ENCODE results near the gene TGIF2. TPM values are rescaled to one million over a fixed set of nuclear protein-coding genes. Genes with fewer than 3 reads are reported as not detected.
A peak's percentile ranks its signal among the peaks of the same experiment; 100 is the strongest.

TGIF2 gene
- total RNA-seq, 1 donor from 2014 or later, result 12.4 TPM

DNA sequence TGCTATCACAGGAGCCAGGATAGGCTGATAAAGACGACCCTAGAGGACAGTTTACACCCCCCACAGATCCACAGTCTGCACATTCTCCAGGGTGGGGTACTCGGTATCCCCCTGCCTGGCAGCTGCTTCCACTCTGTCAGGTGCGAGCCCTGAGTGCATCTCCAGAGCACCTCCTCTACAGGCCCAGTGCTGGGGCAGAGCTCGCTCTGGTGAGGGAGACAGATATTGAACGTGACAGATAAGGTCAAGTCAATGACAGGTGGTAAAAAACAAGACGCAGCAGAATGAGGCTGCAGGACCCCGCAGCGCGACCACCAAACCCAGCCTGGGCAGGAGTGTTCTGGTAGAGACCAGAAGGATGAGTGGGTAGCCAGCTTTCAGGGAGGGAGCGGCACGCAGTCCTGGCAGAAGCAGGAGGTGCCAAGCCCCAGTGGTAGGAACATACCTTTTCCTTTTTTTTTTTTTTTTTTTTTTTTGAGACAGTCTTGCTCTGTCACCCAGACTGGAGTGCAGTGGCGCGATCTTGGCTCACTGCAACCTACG lies 44.5 kb upstream of the TGIF2 start:
- peaks cover 51% of the 10 kb centered on the region for H3K36me3 ChIP-seq
- ATAC-seq, result no peak
- H3K27me3 ChIP-seq (ENCODE audit: low read depth), result no peaks in the 10 kb centered on the region
- H3K27ac ChIP-seq, result no peak overlapping the region
- intact Hi-C loops (cut with DNase I), result no loop called here
- H3K9me3 ChIP-seq, result no peaks in the 10 kb centered on the region
- H3K4me1 ChIP-seq, result no peaks in the 10 kb centered on the region
- DNase-seq, result no peak
- no peak overlapping the region for H3K4me3 ChIP-seq
- TF ChIP-seq CTCF (IDR thresholded peaks at IDR 0.05), result no peak

DNA sequence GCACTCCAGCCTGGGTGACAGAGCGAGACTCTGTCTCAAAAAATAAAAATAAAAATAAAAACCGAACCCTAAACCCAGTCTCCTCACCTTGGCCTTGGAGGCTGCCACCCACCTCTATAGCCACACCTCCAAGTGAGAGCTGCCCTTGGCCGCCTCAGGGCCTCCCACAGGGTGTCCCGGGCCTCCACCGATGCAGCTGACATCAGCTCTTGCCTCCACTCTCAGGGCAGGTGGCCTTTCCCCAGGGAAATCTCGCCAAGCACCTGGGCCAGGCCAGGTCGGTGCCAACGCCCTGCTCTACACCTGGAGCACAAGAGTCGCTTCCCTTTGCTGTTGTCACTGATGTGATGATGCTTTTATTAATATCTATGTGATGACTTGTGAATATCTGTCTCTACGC lies 41.0 kb upstream of the TGIF2 start:
- H3K27me3 ChIP-seq (ENCODE audit: low read depth), result no peaks in the 10 kb centered on the region
- no peak overlapping the region for H3K4me3 ChIP-seq
- peaks cover 16% of the 10 kb centered on the region for H3K36me3 ChIP-seq
- ATAC-seq (peak in 1 of 2 donors; percentile 18), DNase-seq (no peak)
- H3K4me1 ChIP-seq, result no peaks in the 10 kb centered on the region
- no peaks in the 10 kb centered on the region for H3K9me3 ChIP-seq
- no peak overlapping the region for H3K27ac ChIP-seq
- intact Hi-C loops (cut with DNase I), result no loop called here
- no peak for TF ChIP-seq CTCF (IDR thresholded peaks at IDR 0.05)

DNA sequence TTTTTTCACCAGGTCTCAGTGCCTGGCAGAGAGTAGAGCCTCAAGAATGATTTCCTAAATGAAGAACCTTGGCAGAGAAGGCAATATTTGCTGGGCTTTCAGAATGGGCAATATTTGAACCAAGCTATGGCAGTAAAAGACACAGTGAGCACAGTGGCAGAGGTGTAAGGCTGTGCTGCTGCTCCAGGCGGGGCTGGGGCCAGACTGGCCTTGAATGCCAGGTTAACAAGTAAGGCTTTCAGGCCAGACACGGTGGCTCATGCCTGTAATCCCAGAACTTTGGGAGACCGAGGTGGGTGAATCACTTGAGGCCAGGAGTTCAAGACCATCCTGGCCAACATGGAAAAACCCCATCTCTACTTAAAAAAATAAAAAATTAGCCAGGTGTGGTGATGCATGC lies 40.6 kb upstream of the TGIF2 start:
- DNase-seq (no peak), ATAC-seq (no peak)
- intact Hi-C loops (cut with DNase I), result no loop called here
- Histone ChIP-seq H3K27ac (no peak overlapping the region), H3K27me3 (ENCODE audit: low read depth) (no peaks in the 10 kb centered on the region), H3K4me1 (no peaks in the 10 kb centered on the region), H3K4me3 (no peak overlapping the region), H3K36me3 (peaks cover 12% of the 10 kb centered on the region), H3K9me3 (no peaks in the 10 kb centered on the region)
- TF ChIP-seq CTCF (IDR thresholded peaks at IDR 0.05), result no peak

GRCh38 chr20:36538026-36538722 lies 35.2 kb upstream of the TGIF2 start:
- no peak overlapping the region for H3K27ac ChIP-seq
- H3K4me3 ChIP-seq, result no peak overlapping the region
- intact Hi-C loops (cut with DNase I), result no loop called here
- ATAC-seq (no peak), DNase-seq (no peak)
- no peak for TF ChIP-seq CTCF (IDR thresholded peaks at IDR 0.05)
- H3K9me3 ChIP-seq, result no peaks in the 10 kb centered on the region
- H3K36me3 ChIP-seq, result no peaks in the 10 kb centered on the region
- peaks cover 12% of the 10 kb centered on the region for H3K4me1 ChIP-seq
- no peaks in the 10 kb centered on the region for H3K27me3 ChIP-seq (ENCODE audit: low read depth)

DNA sequence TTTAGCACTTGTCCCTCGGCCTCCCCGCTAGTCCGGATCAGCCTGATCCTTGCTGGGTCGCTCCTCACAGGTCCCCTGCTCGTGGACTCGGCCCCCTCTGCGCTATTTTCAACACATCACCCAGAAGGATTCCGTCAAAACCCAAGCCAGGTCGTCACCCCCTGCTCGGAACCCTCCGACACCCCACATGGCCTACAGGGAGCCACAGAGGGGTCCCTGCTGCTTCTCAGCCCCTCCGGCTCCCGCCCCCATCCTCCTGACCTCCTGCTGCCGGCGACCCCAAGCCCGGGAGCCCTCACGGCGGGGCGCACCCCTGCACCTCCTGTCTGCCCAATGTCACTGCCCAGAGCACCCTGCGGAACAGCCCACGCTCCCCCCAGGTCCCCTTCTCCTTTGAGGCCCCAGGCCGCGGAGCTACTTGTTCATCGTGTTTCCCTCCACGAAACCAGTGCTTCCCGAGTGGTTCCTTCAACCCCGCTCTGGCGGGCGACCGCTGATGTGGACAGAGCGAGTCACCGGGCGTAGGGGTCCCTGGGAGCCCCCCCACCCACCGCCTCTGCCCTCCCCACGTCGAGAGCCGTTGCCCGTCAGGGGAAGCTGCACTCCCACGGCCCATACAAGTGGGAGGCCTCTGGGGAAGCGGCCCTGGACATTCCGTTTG lies 32.7 kb upstream of the TGIF2 start:
- no peaks in the 10 kb centered on the region for H3K27me3 ChIP-seq (ENCODE audit: low read depth)
- peak; percentile 56 for DNase-seq
- peak overlapping the region; percentile 86 for H3K27ac ChIP-seq
- TF ChIP-seq CTCF (IDR thresholded peaks at IDR 0.05), result no peak
- intact Hi-C loops (cut with DNase I), result no loop called here
- peak; percentile 5 to 40 for ATAC-seq
- H3K4me3 ChIP-seq, result peak overlapping the region; percentile 65
- H3K36me3 ChIP-seq, result peaks cover 8% of the 10 kb centered on the region
- H3K9me3 ChIP-seq, result no peaks in the 10 kb centered on the region
- H3K4me1 ChIP-seq, result peaks cover 32% of the 10 kb centered on the region

Measured in lower lobe of right lung (tissue), 2 donors.